Measurements from ENCODE around the gene U2SURP.
"Not testable (repeated sequence)": the region's sequence is repeated elsewhere in the genome, so short reads cannot be mapped to it uniquely, and the experiment has no call there.

The U2SURP gene

GRCh38 chr3:142976621-142977398 lies 24.6 kb upstream of the U2SURP start:
- no peak for DNase-seq (ENCODE audit: low read depth)

- no peak for DNase-seq (ENCODE audit: low read depth)
Observed at GRCh38 chr3:142977399-142977728, 24.0 kb upstream of the U2SURP start.

DNA sequence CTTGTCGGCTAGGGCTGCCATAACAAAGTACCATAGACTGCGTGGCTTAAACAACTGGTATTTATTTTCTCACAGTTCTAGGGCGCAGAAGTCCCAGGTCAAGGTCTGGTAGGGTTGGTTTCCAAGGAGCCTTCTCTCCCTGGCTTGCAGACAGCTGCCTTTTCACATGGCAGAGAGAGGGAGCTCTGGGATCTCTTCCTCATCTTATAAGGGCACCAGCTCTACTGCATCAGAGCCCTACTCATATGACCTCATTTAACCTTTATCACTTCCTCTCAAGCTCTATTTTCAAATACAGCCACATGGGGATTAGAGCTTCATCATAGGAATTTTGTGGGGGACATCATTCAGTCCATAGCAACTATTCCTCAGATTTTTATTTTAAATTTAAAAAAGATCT lies 20.3 kb upstream of the U2SURP start:
- DNase-seq (ENCODE audit: low read depth) = no peak

DNA sequence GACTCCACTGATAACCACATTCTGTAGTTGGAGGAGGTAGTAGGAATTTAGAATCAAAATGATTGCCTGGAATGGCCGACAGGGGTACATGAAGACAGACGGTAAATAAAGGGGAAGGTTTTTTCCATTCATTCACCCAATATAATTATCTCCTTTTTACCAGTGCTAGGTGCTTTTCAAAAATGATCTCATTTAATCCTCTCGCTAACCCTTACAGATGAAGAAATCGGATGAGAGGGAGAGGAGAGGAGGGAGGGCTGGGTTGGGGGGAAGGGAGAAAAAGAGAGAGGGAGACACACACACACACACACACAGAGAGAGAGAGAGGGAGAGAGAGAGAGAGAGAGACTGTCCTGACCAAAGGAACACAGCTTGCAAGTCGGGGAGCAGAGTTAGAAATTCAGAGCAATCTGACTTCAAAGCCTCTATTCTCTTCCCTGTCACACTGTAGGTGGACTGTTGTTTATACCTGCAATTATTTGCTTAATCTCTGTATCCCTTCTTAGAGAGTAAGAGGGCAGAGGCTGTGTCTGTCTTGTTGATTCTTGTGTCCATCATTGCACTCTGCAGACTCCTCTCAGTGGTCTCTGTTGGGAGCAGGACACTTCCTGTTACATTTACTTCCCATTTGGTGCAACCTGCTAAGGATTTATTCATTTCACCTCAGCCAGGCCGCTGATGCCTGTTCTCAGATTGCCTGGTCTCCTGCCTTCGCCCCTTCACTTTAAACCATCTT lies 19.2 kb upstream of the U2SURP start:
- DNase-seq (ENCODE audit: low read depth) = no peak

GRCh38 chr3:142983318-142983717 lies 18.1 kb upstream of the U2SURP start:
- no peak for DNase-seq (ENCODE audit: low read depth)

DNA sequence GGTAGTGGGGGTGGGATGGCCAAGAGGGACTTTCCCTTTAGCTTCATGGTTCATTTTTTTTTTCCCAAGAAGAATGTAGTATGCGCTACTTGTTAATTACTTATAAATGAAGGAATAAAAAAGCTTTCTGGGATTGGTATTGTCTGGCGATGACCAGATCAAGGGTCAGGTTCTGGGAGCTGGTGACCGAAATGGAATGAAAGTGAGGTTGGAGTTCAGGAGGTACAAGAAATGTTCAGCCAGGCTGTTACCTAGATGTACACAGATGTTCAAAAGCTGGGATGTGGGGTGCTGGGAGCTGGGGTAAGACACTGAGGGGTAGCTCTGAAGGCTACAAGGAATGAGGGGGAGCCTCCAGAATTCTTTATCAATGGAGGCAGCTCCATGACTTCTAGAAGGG lies 17.1 kb upstream of the U2SURP start:
- no peak for DNase-seq (ENCODE audit: low read depth)

GRCh38 chr3:142987080-142987700 lies 14.2 kb upstream of the U2SURP start:
- no peak for DNase-seq (ENCODE audit: low read depth)

DNA sequence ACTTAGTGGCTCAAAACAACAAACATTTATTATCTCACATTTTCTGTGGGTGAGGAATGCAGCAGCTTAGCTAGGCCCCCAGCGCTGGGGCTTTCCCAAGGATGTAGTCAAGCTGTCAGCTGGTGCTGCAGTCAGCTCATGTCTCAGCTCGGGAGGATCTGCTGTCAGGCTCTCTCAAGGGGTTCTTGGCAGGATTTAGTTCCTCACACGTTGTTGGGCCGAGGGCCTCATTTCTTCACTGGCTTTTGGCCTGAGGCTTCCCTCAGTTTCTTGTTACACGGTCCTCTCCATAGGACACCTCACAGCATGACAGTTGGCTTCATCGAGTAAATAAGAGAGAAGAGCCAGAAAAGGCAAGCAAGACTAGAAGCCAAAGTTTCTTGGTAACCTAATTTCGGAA lies 13.7 kb upstream of the U2SURP start:
- DNase-seq (ENCODE audit: low read depth) = no peak

GRCh38 chr3:142988221-142988620 lies 13.1 kb upstream of the U2SURP start:
- not testable (repeated sequence) for DNase-seq (ENCODE audit: low read depth)

DNA sequence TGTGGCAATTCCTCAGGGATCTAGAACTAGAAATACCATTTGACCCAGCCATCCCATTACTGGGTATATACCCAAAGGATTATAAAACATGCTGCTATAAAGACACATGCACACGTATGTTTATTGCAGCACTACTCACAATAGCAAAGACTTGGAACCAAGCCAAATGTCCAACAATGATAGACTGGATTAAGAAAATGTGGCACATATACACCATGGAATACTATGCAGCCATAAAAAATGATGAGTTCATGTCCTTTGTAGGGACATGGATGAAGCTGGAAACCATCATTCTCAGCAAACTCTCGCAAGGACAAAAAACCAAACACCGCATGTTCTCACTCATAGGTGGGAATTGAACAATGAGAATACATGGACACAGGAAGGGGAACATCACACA lies 12.5 kb upstream of the U2SURP start:
- DNase-seq (ENCODE audit: low read depth) = not testable (repeated sequence)

DNA sequence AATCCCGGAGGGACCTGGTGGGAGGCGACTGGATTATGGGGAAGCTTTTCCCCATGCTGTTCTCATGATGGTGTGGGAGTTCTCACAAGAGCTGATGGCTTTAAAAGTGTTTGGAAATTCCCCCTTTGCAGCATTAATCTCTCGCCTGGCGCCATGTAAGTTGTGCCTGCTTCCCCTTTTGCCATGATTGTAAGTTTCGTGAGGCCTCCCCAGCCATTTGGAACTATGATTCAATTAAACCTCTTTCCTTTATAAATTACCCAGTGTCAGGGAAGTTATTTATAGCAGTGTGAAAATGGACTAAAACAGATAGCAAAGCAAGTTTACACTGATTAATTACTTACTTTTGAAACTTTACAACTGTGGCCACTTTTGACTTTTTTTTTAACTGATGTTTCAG lies 10.6 kb upstream of the U2SURP start:
- DNase-seq (ENCODE audit: low read depth) = no peak

DNA sequence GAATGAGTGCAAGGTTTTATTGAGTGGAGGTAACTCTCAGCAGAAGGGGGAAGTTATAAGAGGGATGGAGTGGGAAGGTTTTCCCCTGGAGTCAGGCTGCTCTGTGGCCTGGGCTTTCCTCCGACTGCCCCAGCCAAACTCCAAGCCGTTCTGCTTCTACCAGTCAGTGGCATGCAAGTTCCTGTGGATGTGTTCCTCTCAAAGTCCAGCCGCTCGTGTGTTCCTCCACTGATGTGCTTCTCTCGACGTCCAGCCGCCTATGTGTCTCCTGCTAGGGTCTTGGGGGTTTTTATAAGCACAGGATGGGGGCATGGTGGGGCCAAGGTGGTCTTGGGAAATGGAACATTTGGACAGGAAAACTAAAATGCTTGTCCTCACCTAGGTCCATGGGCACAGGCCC lies 9.0 kb upstream of the U2SURP start:
- DNase-seq (ENCODE audit: low read depth) = no peak

GRCh38 chr3:142993958-142994442 lies 7.4 kb upstream of the U2SURP start:
- DNase-seq (ENCODE audit: low read depth) = peak; percentile 37

DNA sequence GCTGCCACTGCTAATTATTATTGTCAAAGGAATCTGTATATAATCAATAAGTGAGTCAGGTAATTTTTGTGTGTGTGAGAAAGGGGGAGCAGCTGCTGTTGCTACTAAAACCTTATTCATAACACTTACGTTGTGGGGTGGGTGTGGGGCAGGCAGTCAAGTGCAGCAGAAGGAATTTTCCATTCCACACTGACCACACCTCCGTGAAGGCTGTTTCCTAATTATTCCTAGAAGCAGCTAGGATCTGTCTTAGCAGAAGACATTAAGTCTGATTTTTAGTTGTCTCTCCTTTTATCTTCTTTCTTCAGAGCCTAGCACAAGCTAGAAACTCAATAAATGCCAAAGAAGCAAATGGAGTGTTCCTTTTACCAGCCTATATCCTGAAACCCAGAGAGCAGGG lies 4.0 kb upstream of the U2SURP start:
- DNase-seq (ENCODE audit: low read depth) = no peak

GRCh38 chr3:142998439-142998838 lies 2.9 kb upstream of the U2SURP start:
- DNase-seq (ENCODE audit: low read depth) = no peak

GRCh38 chr3:142999881-143000280 lies 1.5 kb upstream of the U2SURP start:
- no peak for DNase-seq (ENCODE audit: low read depth)

DNA sequence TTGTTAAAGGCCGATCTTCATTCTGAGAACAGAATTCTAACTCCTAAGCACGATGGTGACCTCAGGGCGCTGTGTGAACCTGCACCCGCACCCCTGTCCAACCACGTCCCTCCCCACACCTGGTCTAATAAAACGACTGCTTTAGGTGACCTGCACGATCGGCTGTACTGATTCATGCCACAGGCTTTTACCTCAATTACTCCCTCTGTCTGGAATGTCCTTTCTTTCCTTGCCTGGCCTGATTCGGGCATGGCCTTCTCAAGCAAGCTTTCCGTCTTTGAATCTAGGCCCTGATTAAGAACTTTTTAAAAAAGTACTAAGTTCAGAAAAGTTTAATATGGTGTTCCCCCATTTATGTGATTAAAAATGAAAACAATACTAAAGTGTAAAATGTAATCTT lies 842 bp upstream of the U2SURP start:
- no peak for DNase-seq (ENCODE audit: low read depth)

DNA sequence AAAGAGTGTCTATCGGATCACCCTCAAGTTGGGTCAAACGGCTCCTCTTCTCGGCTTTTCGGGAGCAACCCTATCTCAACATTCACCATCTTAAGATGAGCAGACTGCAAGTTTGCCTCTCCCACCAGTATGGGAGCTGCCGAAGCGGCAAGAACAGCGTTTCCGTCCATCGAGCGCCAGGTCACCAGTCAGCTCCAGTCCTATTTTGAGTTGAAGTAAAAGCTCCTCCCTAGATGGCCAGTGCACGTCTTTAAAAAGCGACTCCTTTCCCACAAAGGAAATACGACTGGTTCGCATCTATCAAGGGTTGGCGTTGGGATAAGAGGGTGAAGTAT lies 369 bp upstream of the U2SURP start:
- DNase-seq (ENCODE audit: low read depth) = no peak

DNA sequence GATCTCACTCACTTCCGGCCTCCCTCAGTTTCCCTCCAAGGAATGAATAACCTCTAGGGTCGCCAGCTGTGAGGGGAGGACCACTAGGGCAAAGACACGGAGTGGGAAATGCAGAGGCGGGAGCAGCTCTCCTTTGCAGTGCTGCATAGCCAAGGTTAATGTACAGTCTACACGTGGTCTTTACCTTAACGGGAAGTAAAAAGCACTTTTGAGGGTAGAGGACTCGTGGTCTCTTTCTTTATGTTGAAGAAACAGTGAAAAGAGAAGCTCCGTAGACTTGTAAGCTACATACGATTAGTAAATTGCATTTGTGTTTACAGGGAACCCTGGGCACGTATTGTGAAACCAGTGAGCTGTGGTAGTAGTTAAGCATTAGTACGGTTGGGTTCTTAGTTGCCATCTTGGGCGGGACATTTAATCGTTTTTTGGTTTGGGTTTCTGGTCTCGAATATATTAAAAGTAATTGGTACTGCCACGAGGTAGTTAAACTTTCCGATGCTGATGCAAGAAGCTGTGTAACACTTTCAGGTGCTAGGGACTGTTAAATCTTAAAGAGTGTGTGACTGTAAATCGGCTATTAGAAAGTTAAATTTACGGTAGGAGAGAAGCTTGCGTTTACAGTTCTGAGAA lies 828 bp downstream of the U2SURP start:
- no peak for DNase-seq (ENCODE audit: low read depth)

DNA sequence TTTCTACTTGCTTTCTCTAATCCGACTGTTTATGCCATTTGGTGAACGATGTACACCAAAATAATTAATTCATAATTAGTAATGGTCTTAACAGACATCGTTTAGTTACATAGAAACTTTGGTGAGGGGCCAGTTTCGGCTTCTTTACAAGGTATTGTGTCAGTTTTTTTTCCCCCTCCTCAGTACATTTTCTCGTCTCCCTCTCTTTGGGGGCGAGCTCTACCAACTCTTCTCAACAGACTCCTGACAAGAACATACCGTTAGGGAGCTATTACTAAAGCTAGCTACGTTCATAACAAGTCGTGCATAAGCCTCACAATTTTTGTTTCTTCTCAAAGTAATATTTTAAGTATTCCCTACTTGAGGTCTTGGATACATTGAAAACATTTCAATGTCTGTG lies 1.4 kb downstream of the U2SURP start:
- DNase-seq (ENCODE audit: low read depth) = no peak

GRCh38 chr3:143004823-143005222 lies 3.5 kb downstream of the U2SURP start:
- no peak for DNase-seq (ENCODE audit: low read depth)

GRCh38 chr3:143010024-143010423 lies 8.7 kb downstream of the U2SURP start:
- no peak for DNase-seq (ENCODE audit: low read depth)

DNA sequence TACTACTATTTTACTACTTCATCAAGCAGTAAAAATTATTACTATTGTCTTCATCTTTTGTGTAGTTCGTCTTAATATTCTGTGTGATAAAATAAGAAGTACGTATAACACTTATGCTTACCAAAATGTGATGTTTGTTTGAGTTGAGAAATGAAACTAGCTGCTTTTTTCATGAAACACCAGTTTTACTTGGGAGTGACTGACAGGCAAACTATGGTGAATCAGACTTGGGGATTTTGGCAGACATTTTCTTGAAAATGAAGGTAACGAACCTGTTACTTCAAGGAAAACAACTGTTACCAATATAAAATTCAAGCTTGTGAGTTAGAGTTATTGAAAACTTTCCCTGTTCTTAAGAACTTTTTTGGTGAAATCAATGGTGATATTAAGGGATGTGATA lies 10.3 kb downstream of the U2SURP start:
- no peak for DNase-seq (ENCODE audit: low read depth)

All from stimulated activated CD8-positive, alpha-beta memory T cell treated with anti-CD3 and anti-CD28 coated beads, Interleukin-15, amount 100 ng/mL, for 1 hour (primary cell).